Iris pigment epithelial cell (primary cell): Measurements from ENCODE around the gene TJP2.
"Not testable (repeated sequence)": the region's sequence is repeated elsewhere in the genome, so short reads cannot be mapped to it uniquely, and the experiment has no call there.

Source experiments
- DNase-seq: peaks from one replicate; pipeline ENCODE4 v3.0.0-alpha.2; 2011; ENCODE audit warnings: low read depth

The TJP2 gene

DNA sequence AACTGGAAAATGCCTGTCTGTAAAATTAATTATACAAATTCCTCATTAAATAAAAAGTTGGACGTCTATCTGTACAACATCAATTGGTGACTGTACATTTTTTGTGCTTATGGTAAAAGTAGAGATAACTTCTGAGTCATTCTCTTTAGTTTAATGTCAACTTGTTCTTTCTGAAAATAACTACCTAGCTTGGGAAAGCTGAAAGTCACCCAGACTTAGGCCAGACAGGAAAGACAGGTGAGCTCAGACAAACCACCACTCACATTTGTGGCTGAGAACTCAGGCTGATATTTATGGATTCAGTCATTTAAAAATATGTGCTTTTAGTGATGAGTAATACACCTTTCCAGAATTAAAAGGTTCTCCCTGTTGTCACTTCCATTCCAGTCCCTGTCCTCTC lies 119.1 kb downstream of the TJP2 start:
- no peak for DNase-seq

DNA sequence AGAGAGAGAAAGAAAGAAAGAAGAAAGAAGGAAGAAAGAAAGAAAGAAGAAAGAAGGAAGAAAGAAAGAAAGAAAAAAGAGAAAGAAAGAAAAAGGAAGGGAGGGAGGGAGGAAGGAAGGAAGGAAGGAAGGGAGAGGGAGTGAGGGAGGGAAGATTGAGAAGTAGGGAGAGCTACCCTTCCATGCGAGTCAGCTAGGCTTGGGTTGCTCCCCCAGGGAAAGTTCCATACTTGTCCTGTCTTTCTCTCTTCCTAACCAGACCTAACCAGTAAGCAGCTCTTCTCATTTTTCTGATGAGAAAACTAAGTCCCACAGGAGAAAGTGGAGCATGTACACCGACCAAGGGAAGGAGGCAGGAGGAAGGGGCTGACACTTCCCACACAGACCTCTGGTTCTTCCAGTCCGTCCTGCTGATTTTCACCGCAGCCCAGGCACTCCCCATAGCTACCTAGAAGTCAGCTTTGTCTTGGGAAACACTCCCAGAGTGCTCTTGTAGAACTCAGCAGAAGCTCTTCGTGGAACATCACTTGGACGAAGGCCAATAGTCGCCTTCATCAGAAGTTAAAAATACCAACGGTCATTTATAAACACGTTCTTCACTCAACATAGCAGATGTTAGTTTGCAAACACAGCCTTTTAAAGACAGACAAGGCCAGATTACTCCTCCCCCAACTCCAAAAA lies 121.9 kb downstream of the TJP2 start:
- no peak for DNase-seq

DNA sequence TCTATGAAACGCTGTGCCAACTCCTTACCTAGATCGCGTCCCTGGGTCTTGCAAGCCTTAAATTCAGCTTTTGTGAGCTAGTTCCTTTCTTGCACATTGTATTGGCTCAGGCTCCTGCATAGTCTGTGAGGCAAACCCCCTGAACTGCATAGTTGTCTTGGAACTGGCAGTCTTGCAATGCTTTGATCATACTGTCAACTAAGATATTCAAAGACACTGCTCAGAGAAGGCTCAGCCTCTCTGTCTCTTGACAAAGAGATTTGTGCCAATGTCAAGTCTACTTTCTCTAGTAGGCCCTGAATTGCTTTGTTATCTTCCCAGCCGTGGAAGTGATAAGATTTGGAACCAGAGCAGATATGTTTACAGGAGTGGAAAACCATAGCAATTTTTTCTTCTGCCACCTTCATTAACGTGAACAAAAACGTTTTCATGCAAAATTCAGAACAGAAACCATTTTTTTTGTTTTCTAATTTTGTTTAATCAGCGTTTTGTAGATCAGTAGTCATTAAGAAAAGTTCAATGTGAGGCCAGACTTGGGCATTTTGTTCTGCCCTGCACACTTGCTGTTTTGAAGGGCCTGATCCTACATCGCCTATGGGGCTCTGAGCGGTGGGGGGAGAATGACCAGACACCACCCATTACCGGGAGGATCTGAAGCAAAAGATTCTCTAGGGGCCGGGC lies 123.4 kb downstream of the TJP2 start:
- no peak for DNase-seq

DNA sequence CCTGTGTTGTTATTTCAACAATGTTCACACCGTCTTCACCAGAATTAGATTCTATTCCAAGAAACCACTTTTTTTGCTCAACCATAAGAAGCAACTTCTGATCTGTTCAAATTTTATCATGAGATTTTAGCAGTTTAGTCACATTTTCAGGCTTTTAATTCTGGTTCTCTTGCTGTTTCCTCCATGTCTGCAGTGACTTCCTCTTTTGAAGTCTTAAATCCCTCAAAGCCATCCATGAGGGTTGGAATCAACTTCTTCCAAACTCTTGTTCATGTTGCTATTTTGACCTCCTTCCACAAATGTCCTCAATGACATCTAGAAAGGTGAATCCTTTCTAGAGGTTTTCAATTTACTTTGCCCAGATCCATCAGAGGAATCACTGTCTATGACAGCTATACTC lies 125.2 kb downstream of the TJP2 start:
- no peak for DNase-seq

DNA sequence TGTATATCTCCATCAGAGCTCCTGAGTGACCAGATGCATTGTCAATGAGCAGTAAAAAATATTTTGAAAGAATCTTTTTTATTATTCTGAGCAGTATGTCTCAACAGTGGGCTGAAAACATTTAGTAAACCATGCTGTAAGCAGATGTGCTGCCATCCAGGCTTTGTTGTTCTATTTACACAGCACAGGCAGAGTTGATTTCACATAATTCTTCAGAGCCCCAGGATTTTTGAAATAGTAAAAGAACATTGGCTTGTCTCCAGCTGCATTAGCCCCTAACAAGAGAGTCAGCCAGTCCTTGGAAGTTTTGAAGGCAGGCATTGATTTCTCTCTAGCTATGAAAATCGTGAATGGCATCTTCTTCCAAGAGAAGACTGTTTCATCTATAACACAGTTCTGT lies 125.7 kb downstream of the TJP2 start:
- DNase-seq = no peak

DNA sequence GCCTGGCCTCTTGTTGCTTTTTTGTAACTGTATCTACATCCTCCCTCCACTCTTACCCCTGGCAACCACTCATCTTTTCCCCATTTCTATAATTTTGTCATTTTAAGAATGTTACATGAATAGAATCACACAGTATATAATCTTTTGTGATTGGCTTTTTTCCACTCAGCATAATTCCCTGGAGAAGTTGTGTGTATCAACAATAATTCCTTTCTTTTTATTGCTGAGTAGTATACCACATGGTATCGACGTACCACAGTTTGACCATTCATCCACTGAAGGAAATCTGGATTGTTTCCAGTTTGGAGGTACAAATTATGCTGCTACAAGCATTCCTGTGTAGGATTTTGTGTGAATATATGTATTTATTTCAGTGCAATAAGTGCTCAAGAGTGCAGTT lies 129.3 kb downstream of the TJP2 start:
- no peak for DNase-seq

DNA sequence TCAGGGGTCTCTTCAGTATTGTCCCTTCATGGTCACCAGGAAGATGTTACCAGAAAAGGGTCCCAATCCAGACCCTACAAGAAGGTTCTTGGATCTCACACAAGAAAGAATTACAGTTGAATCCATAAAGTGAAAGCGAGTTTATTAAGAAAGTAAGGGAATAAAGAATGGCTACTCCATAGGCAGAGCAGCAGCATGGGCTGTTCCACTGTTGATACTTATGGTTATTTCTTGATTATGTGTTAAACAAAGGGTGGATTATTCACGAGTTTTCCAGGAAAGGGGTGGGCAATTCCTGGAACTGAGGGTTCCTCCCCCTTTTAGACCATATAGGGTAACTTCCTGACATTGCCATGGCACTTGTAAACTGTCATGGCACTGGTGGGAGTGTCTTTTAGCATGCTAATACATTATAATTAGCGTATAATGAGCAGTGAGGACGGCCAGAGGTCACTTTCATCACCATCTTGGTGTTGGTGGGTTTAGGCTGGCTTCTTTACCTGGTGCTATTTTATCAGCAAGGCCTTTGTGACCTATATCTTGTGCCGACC lies 132.9 kb downstream of the TJP2 start:
- not testable (repeated sequence) for DNase-seq

DNA sequence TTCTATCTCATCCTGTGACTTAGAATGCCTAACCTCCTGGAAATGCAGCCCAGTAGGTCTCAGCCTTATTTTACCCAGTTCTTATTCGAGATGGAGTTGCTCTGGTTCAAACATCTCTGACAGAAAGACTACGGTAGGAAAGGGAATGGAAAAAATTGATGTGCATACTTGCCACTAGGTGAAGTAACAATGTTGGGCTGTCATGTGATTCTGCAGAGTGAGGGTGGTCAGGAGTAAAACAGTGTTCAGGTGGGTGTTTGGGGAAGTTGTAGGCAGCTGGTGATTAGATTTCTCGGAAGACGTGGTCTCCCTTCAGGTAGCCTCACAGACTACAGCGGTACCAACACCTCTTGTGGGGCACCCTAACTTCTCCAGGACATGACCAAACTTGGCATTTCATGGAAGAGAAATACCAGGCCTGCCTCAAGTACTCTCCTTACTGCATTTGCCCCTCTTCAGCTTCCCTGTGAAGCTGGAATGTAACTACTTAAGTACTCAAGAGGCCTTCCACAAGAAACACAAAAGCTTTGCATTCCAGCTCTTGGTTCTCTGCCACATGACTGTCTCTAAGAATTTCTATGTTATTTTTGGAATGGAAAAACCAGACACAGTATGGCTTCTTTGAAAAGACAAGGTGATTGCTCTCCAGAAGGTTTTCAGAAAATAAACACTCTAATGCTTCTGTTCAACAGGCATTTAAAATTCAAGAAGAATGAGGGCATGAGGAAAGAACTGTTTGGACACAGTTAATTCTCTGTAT lies 133.5 kb downstream of the TJP2 start:
- peak; percentile 65 for DNase-seq

DNA sequence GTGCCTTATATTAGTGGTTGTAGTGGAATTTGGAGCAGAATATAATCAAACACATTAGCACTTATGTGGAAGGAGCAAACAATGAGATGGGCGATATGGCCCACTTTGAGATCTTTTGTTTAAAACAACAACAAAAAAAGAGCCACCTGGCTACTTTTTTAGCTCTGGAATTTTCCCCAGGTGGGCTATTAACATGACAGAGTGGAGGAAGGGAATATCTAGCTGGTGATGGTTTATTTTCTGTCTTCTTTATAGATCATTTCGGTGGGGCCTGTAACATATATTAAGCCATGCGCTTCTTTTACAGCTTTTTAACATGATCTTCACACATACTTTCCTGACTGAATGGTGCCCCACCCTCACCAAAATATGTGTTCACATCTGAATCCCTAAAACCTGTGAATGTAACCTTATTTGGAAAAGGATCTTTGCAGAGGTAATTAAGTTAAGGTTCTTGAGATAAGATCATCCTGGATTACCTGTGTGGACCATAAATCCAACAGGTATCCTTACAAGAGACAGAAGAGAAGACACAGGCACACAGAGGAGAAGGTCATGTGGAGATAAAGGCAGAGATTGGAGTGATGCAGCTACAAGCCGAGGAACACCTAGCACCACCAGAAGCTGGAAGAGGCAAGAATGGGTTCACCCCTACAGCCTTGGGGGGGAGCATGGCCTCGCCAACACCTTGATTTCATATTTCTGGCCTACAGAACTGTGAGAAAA lies 134.3 kb downstream of the TJP2 start:
- DNase-seq = no peak

DNA sequence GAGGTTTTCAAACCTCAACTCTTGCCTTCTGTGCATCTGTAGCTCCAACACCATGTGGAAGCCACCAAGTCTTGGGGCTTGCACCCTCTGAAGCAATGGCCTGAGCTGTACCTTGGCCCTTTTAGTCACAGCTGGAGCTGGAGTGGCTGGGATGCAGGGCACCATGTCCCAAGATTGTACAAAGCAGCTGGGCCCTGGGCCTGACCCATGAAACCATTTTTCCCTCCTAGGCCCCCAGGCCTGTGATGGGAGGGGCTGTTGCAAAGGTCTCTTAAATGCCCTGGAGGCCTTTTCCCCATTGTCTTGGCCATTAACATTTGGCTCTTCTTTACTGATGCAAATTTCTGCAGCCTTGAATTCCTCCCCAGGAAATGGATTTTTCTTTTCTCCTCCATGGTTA lies 139.1 kb downstream of the TJP2 start:
- DNase-seq = no peak

DNA sequence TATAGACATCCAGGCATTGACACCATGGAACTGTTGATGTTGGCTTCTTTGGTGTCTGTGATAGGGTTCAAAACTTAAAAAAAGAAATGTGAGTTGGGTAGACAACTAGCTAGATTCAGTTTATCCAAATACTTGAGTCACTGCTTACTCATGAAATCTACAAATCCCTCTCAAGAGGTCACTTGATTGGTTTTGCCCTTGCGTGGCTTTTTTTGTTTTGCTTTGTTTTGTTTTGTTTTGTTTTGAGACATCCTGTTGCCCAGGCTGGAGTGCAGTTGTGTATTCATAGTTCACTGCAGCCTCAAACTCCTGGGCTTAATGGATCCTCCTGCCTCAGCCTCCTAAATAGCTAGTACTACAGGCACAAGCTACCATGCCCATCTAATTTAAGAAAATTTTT lies 140.5 kb downstream of the TJP2 start:
- DNase-seq = no peak

DNA sequence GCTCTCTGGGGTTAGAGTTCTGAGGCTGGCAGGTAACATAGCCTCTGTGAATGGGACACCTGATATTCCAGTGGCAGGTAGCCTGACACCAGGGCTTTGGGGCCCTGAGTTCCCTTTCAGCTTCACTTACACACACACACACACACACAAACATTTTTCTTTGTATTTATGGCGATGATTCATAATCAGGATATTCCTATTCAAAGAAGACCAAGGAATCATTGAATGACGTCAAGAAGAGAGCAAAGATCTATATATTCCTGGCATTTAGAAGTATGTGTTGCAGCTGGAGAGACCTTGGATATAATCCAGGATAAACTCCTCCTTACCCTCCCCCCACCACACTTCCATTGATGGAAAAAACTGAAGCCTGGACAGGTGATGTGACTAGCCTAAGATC lies 143.0 kb downstream of the TJP2 start:
- DNase-seq = no peak

DNA sequence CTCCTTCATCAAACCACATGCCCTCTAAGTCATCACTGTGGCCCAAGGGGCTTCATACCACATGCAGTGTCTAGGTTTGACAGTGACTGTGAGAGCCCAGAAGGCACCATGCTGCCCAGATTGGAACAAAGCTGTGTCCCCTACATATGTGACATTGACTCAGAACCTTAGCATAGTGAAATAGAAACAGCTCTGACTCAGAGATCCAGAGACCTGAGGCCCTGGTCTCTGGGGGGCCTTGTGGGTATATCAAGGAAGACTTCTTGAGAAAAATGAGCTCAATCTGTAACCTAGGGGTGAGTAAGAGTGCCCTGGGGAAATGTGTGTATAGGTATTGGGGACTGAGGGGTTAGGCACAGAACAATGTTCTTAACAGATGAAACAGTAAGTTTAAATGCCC lies 143.8 kb downstream of the TJP2 start:
- no peak for DNase-seq

DNA sequence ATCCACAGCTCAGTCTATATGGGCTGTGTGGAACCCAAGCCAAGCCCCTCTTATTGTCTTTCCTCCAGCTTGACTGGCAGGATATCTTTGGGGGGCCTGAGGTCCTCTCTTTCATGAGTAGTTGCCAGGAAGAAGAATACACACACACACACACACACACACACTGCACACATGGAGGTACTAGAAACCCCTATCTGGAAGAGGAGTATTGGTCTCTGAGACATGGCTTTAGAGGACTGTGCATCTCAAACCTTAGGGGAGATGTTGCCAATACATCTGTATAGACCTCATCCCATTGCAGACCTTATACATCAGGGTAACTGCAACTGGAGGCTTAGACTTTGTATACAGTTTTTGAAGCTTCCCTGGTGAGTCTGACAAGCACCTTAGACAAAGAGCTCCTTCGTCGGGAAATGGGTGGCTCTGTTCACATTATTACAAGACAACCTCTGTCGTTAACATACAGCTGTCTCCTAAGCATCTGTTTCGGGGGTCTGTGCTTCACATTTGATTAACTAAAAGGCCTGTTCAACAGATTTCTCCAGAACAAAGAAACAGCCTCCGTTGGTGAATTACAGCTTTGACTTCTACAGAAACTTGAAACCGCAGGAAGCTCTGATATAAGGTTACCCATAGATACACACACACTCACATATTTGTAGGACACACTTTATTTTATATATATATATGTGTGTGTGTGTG lies 145.4 kb downstream of the TJP2 start:
- no peak for DNase-seq

DNA sequence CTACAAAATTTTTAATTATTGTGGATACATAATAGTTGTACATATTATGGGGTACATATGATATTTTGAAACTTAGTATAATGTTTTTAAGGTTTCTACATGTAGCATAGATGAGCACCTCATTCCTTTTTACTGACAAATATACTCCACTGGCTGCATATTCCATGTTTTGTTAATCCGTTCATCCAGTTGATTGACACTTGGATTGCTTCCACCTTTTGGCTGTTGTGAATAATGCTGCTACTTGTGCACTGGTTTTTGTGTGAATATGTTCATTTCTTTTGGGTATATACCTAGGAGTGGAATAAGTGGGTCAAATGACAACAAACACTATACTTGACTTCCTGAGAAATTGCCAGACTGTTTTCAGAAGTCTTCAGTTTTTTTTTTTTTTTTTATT lies 148.2 kb downstream of the TJP2 start:
- DNase-seq = no peak

DNA sequence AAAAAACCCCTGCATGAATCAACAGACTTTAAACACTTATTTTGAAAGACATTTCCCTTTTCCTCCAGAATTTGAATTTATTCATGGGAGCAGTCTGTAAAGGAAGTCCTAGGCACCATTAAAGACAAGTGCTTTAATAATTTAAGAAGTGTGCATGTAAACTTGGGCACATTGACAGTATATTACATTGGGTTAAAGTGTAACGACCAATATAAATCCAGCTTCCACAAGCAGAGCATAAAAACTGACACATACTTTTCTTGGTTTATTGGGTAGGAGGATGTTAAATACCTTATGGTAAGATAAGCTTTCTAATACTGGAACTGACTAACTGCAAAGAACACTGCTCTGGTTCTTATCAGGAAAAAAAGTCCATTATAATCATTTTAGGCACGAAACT lies 149.8 kb downstream of the TJP2 start:
- DNase-seq = no peak
